ENCODE data around the gene CRIM1. TPM values are rescaled to one million over a fixed set of nuclear protein-coding genes. Genes with fewer than 3 reads are reported as not detected.

Gene CRIM1
- polyA plus RNA-seq, 3 donors, result 80.0 to 88.5 (median 84.1) TPM

- no peak for DNase-seq
Observed at GRCh38 chr2:36392571-36393255, 37.1 kb downstream of the CRIM1 start.

- no peak for DNase-seq
Observed at GRCh38 chr2:36393738-36394256, 38.2 kb downstream of the CRIM1 start.

- DNase-seq, result no peak
Observed at GRCh38 chr2:36394804-36395203, 39.2 kb downstream of the CRIM1 start.

- no peak for DNase-seq
Observed at GRCh38 chr2:36395866-36396265, 40.3 kb downstream of the CRIM1 start.

- DNase-seq, result no peak
Observed at GRCh38 chr2:36396878-36397539, 41.4 kb downstream of the CRIM1 start.

- no peak for DNase-seq
Observed at GRCh38 chr2:36397728-36398413, 42.3 kb downstream of the CRIM1 start.

GRCh38 chr2:36399050-36399449 is 43.5 kb downstream of the CRIM1 start:
- no peak for DNase-seq

GRCh38 chr2:36403675-36404230 is 48.2 kb downstream of the CRIM1 start:
- no peak for DNase-seq

GRCh38 chr2:36404318-36404717 is 48.7 kb downstream of the CRIM1 start:
- DNase-seq, result no peak

- no peak for DNase-seq
Observed at GRCh38 chr2:36404754-36405153, 49.2 kb downstream of the CRIM1 start.

GRCh38 chr2:36405183-36405582 is 49.6 kb downstream of the CRIM1 start:
- no peak for DNase-seq

- no peak for DNase-seq
Observed at GRCh38 chr2:36406296-36406695, 50.7 kb downstream of the CRIM1 start.

- no peak for DNase-seq
Observed at GRCh38 chr2:36407413-36407812, 51.8 kb downstream of the CRIM1 start.

GRCh38 chr2:36408198-36408703 is 52.7 kb downstream of the CRIM1 start:
- no peak for DNase-seq

GRCh38 chr2:36409335-36409734 is 53.8 kb downstream of the CRIM1 start:
- no peak for DNase-seq

- DNase-seq, result no peak
Observed at GRCh38 chr2:36409935-36410334, 54.4 kb downstream of the CRIM1 start.

GRCh38 chr2:36410681-36411080 is 55.1 kb downstream of the CRIM1 start:
- no peak for DNase-seq

- DNase-seq, result no peak
Observed at GRCh38 chr2:36411962-36412444, 56.4 kb downstream of the CRIM1 start.

GRCh38 chr2:36413218-36413617 is 57.6 kb downstream of the CRIM1 start:
- peak; percentile 60 for DNase-seq

- DNase-seq, result no peak
Observed at GRCh38 chr2:36414307-36414706, 58.7 kb downstream of the CRIM1 start.

- no peak for DNase-seq
Observed at GRCh38 chr2:36415381-36416022, 59.9 kb downstream of the CRIM1 start.

Measured in renal pelvis (tissue), 4 donors.